Brain microvascular endothelial cell (primary cell): ENCODE data around the gene GLRA1.

Source experiments
- DNase-seq: peaks from one replicate; pipeline ENCODE4 v3.0.0-alpha.2; 2020
- H3K27ac ChIP-seq: fragments of 250-450 bp; sonication (Bioruptor Pico); 2 replicates; pipeline ENCODE4 v1.5.1; 2020; ENCODE audit warnings: mild to moderate bottlenecking, moderate library complexity
- H3K27me3 ChIP-seq: fragments of 250-450 bp; sonication (Bioruptor Pico); replicated peaks from 2 replicates; pipeline ENCODE4 v1.5.1; 2020; ENCODE audit warnings: mild to moderate bottlenecking
- H3K36me3 ChIP-seq: fragments of 250-450 bp; sonication (Bioruptor Pico); replicated peaks from 2 replicates; pipeline ENCODE4 v1.5.1; 2020; ENCODE audit warnings: mild to moderate bottlenecking
- H3K4me3 ChIP-seq: 2 replicates; pipeline ENCODE4 v1.5.1; 2011; ENCODE audit warnings: low read depth, mild to moderate bottlenecking, control low read depth, low read length, moderate library complexity
- in situ Hi-C: cut with HindIII; loops from 2 replicates; pipeline ENCODE4 v1.10.0; 2017; ENCODE audit warnings: low sequenced_read_pairs, low pct_ligation_motif_present
- TF ChIP-seq, protein P1 (sequence below): IDR thresholded peaks from 2 replicates; pipeline ENCODE4 v1.5.1; 2011; ENCODE audit warnings: low read depth, mild to moderate bottlenecking, moderate library complexity, low read length, control low read depth, inconsistent platforms; ENCODE audit errors: missing control alignments

GLRA1 gene

DNA sequence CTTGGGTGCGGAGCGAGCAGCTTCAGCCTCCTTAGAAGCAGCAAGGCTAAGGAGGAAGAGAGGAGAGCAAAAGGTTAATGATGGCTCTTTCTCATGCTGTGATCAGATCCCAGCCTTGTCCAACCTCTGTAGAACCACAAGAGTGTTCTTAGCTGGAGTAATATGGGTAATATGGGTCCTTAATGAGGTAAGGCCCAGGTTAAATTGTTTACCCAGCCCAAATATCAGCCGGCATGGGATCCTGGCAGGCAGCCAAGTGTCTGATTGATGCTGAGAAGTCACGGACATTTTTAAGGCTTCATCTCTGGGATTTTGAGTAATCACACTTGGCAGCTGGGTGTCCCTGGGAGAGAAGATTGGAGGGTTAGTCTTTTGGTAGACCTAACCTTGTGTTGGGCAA lies 32.3 kb downstream of the GLRA1 start:
- H3K36me3 ChIP-seq = no peaks in the 10 kb centered on the region
- no peak overlapping the region for H3K4me3 ChIP-seq
- H3K27ac ChIP-seq = no peak overlapping the region
- no peak for DNase-seq
- no peaks in the 10 kb centered on the region for H3K27me3 ChIP-seq
- TF ChIP-seq, protein P1, sequence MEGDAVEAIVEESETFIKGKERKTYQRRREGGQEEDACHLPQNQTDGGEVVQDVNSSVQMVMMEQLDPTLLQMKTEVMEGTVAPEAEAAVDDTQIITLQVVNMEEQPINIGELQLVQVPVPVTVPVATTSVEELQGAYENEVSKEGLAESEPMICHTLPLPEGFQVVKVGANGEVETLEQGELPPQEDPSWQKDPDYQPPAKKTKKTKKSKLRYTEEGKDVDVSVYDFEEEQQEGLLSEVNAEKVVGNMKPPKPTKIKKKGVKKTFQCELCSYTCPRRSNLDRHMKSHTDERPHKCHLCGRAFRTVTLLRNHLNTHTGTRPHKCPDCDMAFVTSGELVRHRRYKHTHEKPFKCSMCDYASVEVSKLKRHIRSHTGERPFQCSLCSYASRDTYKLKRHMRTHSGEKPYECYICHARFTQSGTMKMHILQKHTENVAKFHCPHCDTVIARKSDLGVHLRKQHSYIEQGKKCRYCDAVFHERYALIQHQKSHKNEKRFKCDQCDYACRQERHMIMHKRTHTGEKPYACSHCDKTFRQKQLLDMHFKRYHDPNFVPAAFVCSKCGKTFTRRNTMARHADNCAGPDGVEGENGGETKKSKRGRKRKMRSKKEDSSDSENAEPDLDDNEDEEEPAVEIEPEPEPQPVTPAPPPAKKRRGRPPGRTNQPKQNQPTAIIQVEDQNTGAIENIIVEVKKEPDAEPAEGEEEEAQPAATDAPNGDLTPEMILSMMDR = no peak
- in situ Hi-C loops = no loop called here

DNA sequence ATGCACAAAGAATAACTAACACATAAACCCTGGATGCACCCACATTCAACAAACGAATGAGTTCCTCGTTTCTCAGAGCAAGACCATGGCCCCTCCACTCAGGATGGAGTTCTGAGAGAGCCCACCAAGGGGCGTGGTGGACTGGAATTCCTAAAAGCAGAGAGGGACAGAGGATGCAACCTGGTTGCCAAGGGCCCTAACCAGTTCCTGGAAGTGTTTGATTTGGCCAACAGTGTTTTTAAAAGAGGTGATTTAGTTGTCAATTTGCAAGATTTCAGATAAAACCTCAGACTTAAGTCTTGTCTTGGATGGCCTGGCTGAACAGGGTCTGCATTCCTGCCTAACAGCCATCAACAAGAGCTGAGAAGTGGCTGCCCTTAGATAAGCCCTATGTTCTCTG lies 34.4 kb downstream of the GLRA1 start:
- DNase-seq = no peak
- Histone ChIP-seq H3K27me3 (no peaks in the 10 kb centered on the region), H3K4me3 (no peak overlapping the region), H3K27ac (no peak overlapping the region), H3K36me3 (no peaks in the 10 kb centered on the region)
- in situ Hi-C loops = no loop called here
- TF ChIP-seq, protein P1 = peak; percentile 12

DNA sequence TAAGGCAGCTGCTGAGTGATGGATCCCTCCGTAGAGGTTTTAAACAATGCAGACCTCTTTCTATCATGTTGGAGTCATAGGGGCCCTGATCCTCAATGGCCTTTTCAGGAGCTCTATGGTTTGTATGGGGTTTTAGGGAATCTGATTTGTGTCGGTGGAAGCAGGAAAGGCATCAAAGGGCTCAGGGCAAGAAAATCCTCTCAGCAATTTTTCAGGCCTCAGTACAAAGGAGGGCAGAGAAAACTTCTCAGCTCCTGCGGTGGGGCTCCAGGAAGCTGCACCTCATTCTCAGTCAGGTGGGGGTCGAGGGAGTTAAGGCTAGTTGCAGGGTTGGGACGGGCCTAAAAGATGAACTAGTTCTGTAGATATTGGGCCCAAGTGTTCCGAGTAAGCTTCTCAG lies 35.0 kb downstream of the GLRA1 start:
- in situ Hi-C loops = no loop called here
- no peaks in the 10 kb centered on the region for H3K27me3 ChIP-seq
- DNase-seq = no peak
- no peak overlapping the region for H3K27ac ChIP-seq
- TF ChIP-seq, protein P1 = no peak
- no peak overlapping the region for H3K4me3 ChIP-seq
- H3K36me3 ChIP-seq = no peaks in the 10 kb centered on the region

DNA sequence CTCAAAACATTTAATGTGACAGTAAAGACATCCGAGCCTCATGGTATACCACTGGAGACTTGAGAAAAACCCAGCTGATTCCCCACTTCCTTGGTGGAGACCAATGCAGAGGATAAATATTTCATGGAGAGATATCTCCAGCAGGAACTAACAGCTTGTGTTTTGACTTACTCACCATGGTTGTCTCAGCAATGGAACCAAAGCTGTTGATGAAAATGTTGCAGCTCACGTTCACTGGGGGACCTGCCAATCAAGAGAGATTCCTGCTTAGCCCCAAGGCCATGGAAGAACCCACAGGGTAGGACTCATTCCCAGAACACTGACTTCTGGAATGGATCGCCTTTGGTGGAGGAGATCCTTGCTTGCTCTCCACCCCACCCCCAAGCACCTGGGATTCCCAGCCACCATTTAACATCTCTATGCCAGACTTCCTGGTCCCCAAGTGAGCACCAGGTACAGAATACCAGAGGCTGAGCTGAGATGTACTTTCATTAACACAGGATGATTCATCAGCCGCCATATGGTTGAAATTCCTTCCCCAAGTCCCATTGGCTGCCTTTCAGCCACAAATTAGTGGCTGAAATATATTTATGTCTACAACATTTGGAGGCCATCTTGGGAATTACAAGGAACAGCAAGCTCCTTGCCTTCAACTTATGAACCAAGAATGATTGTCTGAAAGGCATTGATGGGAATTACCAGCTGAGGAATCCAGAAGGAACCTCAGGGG lies 37.9 kb downstream of the GLRA1 start:
- Histone ChIP-seq H3K36me3 (no peaks in the 10 kb centered on the region), H3K27me3 (no peaks in the 10 kb centered on the region), H3K4me3 (no peak overlapping the region), H3K27ac (no peak overlapping the region)
- TF ChIP-seq, protein P1 = no peak
- no peak for DNase-seq
- in situ Hi-C loops = no loop called here

DNA sequence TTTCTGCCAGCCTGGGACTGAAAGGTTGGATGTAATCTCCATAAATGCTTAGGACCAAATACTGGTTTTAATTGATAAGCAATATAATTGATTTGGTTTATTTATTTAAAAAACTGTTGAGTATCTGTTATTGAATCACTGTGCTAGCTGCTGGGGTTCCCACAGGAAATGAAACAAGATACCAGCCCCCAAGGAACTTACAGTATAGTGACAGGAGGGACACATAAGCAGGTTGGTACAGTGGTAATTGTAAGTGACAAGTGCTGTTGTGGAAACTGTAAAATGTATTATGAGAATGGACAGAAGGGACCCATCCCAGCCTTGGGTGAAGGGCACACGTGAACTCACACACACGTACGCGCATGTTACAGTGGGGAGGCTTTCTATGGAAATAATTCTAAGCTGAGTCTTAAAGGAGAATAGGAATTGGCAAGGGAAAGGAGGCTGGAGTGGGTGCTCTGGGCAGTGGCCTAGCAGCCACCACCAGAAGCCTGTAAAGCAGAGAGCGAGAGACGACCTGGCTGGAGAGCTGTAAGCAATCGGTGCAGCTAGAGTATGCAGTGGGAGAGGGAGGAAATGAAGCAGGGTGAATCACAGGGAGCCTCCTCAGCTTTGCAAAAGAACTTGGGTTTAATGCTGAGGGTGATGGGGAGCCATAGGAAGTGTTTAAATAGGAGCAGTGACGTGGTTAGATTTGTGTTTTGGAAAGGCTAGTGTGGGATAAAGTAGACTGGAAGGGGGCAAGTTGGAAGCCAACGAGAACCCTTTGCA lies 39.3 kb downstream of the GLRA1 start:
- no peak overlapping the region for H3K27ac ChIP-seq
- DNase-seq = peak; percentile 11
- no peaks in the 10 kb centered on the region for H3K36me3 ChIP-seq
- H3K4me3 ChIP-seq = no peak overlapping the region
- TF ChIP-seq, protein P1 = no peak
- in situ Hi-C loops = no loop called here
- H3K27me3 ChIP-seq = no peaks in the 10 kb centered on the region
